HepG2 (cell line): ENCODE measurements around the gene STYXL1. TPM values are rescaled to one million over a fixed set of nuclear protein-coding genes. Genes with fewer than 3 reads are reported as not detected.

Experiments used
- ATAC-seq: fragments of 200-7000 bp; cut with Tn5 transposase; 3 replicates; pipeline ENCODE4 v1.9.1; 2020; ENCODE audit warnings: mild to moderate bottlenecking, moderate library complexity
- BruUV-seq: library from RNA; stranded (reverse); fragments of 400-500 nt; replicated peaks from 2 replicates; lab custom pipeline; 2021; lab: Mats Ljungman, UMichigan
- CTCF ChIA-PET: fragments of 300-600 bp; formaldehyde crosslinking; extraction: SDS; loops from one replicate; lab custom pipeline; 2021; ENCODE audit warnings: low total read pairs, inconsistent platforms, low intra/inter-chr PET ratio; lab: Yijun Ruan, JAX
- POLR2A ChIA-PET: fragments of 350-600 bp; sonication (Branson Sonifier 250); formaldehyde crosslinking; loops from one replicate; lab custom pipeline; 2020; ENCODE audit warnings: antibody characterized with exemption, inconsistent platforms; lab: Yijun Ruan, JAX
- DNase-seq: peaks from one replicate; pipeline ENCODE4 v3.0.0-alpha.2; 2015; ENCODE audit warnings: low spot score
- FAIRE-seq: peaks from 3 replicates; lab custom pipeline; 2011; peaks lifted over from hg19 to GRCh38; lab: Jason Lieb, UNC
- H2AFZ ChIP-seq: one replicate; pipeline ENCODE4 v1.6.1; 2011; ENCODE audit warnings: low read length, inconsistent platforms
- H3K27ac ChIP-seq: fragments of 300-600 bp; 3 replicates; pipeline ENCODE4 v1.8.0; 2011; ENCODE audit warnings: mixed run types, mild to moderate bottlenecking, mixed read lengths, low read length, inconsistent platforms; ENCODE audit not compliant: insufficient read depth; ENCODE audit errors: extremely low read length
- H3K27me3 ChIP-seq, 2 experiments: fragments of 200-600 bp in 1 of 2; 2 replicates in 1 of 2; 3 replicates in 1 of 2; pipeline versions ENCODE4 v1.6.0 to v1.8.0; 2011; ENCODE audit warnings: low read length in 2 of 2, mild to moderate bottlenecking in 2 of 2, moderate library complexity in 2 of 2, inconsistent platforms in 1 of 2; ENCODE audit not compliant: insufficient read depth in 2 of 2, control insufficient read depth in 1 of 2
- H3K36me3 ChIP-seq, 2 experiments: fragments of 200-600 bp in 1 of 2; replicated peaks in 1 of 2; 2 replicates in 1 of 2; 3 replicates in 1 of 2; pipeline versions ENCODE4 v1.5.1 to v1.8.0; 2011; ENCODE audit warnings: low read length in 2 of 2, inconsistent platforms in 1 of 2; ENCODE audit not compliant: insufficient read depth in 2 of 2, control insufficient read depth in 1 of 2
- H3K4me1 ChIP-seq: 2 replicates; pipeline ENCODE4 v1.5.1; 2012; ENCODE audit warnings: low read length, inconsistent platforms; ENCODE audit not compliant: insufficient read depth
- H3K4me2 ChIP-seq: 2 replicates; pipeline ENCODE4 v1.6.0; 2011; ENCODE audit warnings: low read depth, low read length, inconsistent platforms
- H3K4me3 ChIP-seq, 3 experiments: fragments of 200-600 bp in 1 of 3; sonication (generic), shearing (Covaris generic) in 1 of 3; replicated peaks in 1 of 3; 2 replicates each; pipeline ENCODE4 v1.5.1; 2011 to 2016; ENCODE audit warnings: low read length in 3 of 3, inconsistent platforms in 2 of 3, low read depth in 2 of 3, mild to moderate bottlenecking in 2 of 3, control low read depth in 1 of 3, mixed read lengths in 1 of 3; ENCODE audit not compliant: insufficient read depth in 1 of 3
- H3K79me2 ChIP-seq: one replicate; pipeline ENCODE4 v1.6.1; 2011; ENCODE audit warnings: low read length, inconsistent platforms; ENCODE audit not compliant: insufficient read depth
- H3K9ac ChIP-seq: 2 replicates; pipeline ENCODE4 v1.6.0; 2011; ENCODE audit warnings: mild to moderate bottlenecking, low read depth, low read length, inconsistent platforms; ENCODE audit not compliant: insufficient read depth
- H3K9me3 ChIP-seq: 2 replicates; pipeline ENCODE4 v1.5.1; 2012; ENCODE audit warnings: mild to moderate bottlenecking, low read length
- H4K20me1 ChIP-seq: 2 replicates; pipeline ENCODE4 v1.6.0; 2011; ENCODE audit warnings: inconsistent platforms, mild to moderate bottlenecking, low read length, moderate library complexity; ENCODE audit not compliant: insufficient read depth
- ASH2L ChIP-seq: fragments of 300-600, 200-600 bp; sonication (generic); IDR thresholded peaks from 2 replicates; pipeline ENCODE4 v1.7.0; 2017; ENCODE audit warnings: low read depth, mild to moderate bottlenecking, moderate library complexity, mixed read lengths, low read length; ENCODE audit not compliant: insufficient read length
- HMG20A ChIP-seq: IDR thresholded peaks from 2 replicates; pipeline ENCODE4 v1.6.1; 2016; ENCODE audit warnings: borderline replicate concordance
- HOXA5 ChIP-seq: sonication (generic); formaldehyde crosslinking; IDR thresholded peaks from 2 replicates; pipeline ENCODE4 v1.4.0; 2020; ENCODE audit warnings: missing genetic modification reagents
- KAT7 ChIP-seq: IDR thresholded peaks from 2 replicates; pipeline ENCODE4 v1.6.1; 2018; ENCODE audit warnings: borderline replicate concordance, missing compliant biosample characterization
- TBX3 ChIP-seq: fragments of 450-650 bp; IDR thresholded peaks from 2 replicates; pipeline ENCODE4 v1.6.1; 2017; ENCODE audit warnings: antibody characterized with exemption, mild to moderate bottlenecking, inconsistent platforms, borderline replicate concordance
- THAP11 ChIP-seq: IDR thresholded peaks from 2 replicates; pipeline ENCODE4 v1.6.1; 2016; ENCODE audit warnings: missing biosample characterization, missing genetic modification reagents
- U2AF2 ChIP-seq: fragments of 200-400 bp; formaldehyde crosslinking; IDR thresholded peaks from 2 replicates; pipeline ENCODE4 v1.6.1; 2017; ENCODE audit warnings: low read depth, mild to moderate bottlenecking, low read length
- ZNF317 ChIP-seq: sonication (generic); formaldehyde crosslinking; IDR thresholded peaks from 2 replicates; pipeline ENCODE4 v1.5.0; 2020; ENCODE audit warnings: mild to moderate bottlenecking, missing genetic modification reagents
- ZNF33B ChIP-seq: sonication (generic); formaldehyde crosslinking; IDR thresholded peaks from 2 replicates; pipeline ENCODE4 v1.5.1; 2020; ENCODE audit warnings: mild to moderate bottlenecking, missing genetic modification reagents
- ZNF431 ChIP-seq: sonication (generic); formaldehyde crosslinking; IDR thresholded peaks from 2 replicates; pipeline ENCODE4 v1.9.0; 2022; ENCODE audit warnings: missing genetic modification reagents, low read depth, mild to moderate bottlenecking, borderline replicate concordance
- ZNF446 ChIP-seq: sonication (generic); formaldehyde crosslinking; IDR thresholded peaks from 2 replicates; pipeline ENCODE4 v1.5.0; 2020; ENCODE audit warnings: mild to moderate bottlenecking, missing genetic modification reagents
- ZNF570 ChIP-seq: sonication (generic); formaldehyde crosslinking; IDR thresholded peaks from 2 replicates; pipeline ENCODE4 v1.4.0; 2020; ENCODE audit warnings: mild to moderate bottlenecking, missing genetic modification reagents, borderline replicate concordance
- ZSCAN9 ChIP-seq: IDR thresholded peaks from 2 replicates; pipeline ENCODE4 v1.6.1; 2016; ENCODE audit warnings: borderline replicate concordance
- WGBS: methylation state at CpG from one replicate; pipeline ENCODE4 v1.1.6; 2017; ENCODE audit warnings: low lambda C conversion rate; 5-methylcytosine and 5-hydroxymethylcytosine counted together
- in situ Hi-C: cut with HindIII; loops from 2 replicates; pipeline ENCODE4 v1.10.0; 2017; ENCODE audit warnings: low pct_unique_long_range_greater_than_20kb; ENCODE audit not compliant: extremely low pct_ligation_motif_present
- intact Hi-C: fragments of 100-400 bp; cut with micrococcal nuclease; formaldehyde crosslinking; loops from one replicate; pipeline ENCODE4 v1.10.0; 2022; ENCODE audit not compliant: unreplicated experiment
- polyA plus RNA-seq, 8 experiments: library from polyadenylated mRNA; depleted of rRNA in 3 of 8; stranded (reverse) in 7 of 8; unstranded in 1 of 8; fragments of >200 nt; fragmentation: Illumina TruSeq in 4 of 8; extraction: Trizol in 4 of 8; gene quantifications; 2 replicates each; pipeline versions ENCODE4 v1.2.1 to v1.2.3, GENCODE V29; 2011 to 2016; ENCODE audit warnings: low read depth in 4 of 8, missing spikeins in 1 of 8, mixed read lengths in 1 of 8; ENCODE audit not compliant: insufficient read depth in 1 of 8
- total RNA-seq, 5 experiments: library from RNA; depleted of rRNA; stranded (reverse); fragments of >200 nt; fragmentation: Illumina TruSeq; extraction: Trizol; gene quantifications; 2 replicates each; pipeline ENCODE4 v1.2.3, GENCODE V29; 2016; ENCODE audit warnings: low read depth in 1 of 5
- TF ChIP-seq, protein P1 (sequence below): sonication (generic); formaldehyde crosslinking; IDR thresholded peaks from 2 replicates; pipeline ENCODE4 v1.4.0; 2020; ENCODE audit warnings: missing genetic modification reagents

Gene STYXL1
- total and polyA plus RNA-seq, 2 of the 13 experiments (the other 11 are each of a cell fraction or from before 2014, with no cell fraction given): 23.9 to 38.3 TPM

GRCh38 chr7:76076995-76077394, 29.2 kb upstream of the STYXL1 start (continued):
- TF ChIP-seq ZNF33B (CRISPR knock-in tag) (no peak), ZSCAN9 (CRISPR knock-in tag) (no peak), TBX3 (no peak)
- TF ChIP-seq, all 625 proteins: peak for 0

- no peak for TF ChIP-seq ZNF431 (CRISPR knock-in tag)
- TF ChIP-seq, protein P1, sequence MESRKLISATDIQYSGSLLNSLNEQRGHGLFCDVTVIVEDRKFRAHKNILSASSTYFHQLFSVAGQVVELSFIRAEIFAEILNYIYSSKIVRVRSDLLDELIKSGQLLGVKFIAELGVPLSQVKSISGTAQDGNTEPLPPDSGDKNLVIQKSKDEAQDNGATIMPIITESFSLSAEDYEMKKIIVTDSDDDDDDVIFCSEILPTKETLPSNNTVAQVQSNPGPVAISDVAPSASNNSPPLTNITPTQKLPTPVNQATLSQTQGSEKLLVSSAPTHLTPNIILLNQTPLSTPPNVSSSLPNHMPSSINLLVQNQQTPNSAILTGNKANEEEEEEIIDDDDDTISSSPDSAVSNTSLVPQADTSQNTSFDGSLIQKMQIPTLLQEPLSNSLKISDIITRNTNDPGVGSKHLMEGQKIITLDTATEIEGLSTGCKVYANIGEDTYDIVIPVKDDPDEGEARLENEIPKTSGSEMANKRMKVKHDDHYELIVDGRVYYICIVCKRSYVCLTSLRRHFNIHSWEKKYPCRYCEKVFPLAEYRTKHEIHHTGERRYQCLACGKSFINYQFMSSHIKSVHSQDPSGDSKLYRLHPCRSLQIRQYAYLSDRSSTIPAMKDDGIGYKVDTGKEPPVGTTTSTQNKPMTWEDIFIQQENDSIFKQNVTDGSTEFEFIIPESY (CRISPR knock-in tag): no peak
- no peak for TF ChIP-seq ZNF570
- no peak for TF ChIP-seq KAT7 (CRISPR knock-in tag)
- TF ChIP-seq U2AF2: no peak
- TF ChIP-seq HOXA5 (CRISPR knock-in tag): no peak
- no peak for TF ChIP-seq THAP11 (CRISPR knock-in tag)
- no peak for TF ChIP-seq ZNF446 (CRISPR knock-in tag)
- TF ChIP-seq HMG20A (CRISPR knock-in tag): no peak
- TF ChIP-seq ASH2L: no peak
- TF ChIP-seq ZNF317 (CRISPR knock-in tag): no peak
- Histone ChIP-seq H3K4me2 (no peak overlapping the region), H3K27ac (no peak overlapping the region), H2AFZ (no peak overlapping the region), H3K9me3 (no peaks in the 10 kb centered on the region), H4K20me1 (no peaks in the 10 kb centered on the region), H3K4me3 (no peak overlapping the region), H3K9ac (no peak overlapping the region), H3K4me1 (no peaks in the 10 kb centered on the region), H3K27me3 (no peaks in the 10 kb centered on the region), H3K79me2 (no peaks in the 10 kb centered on the region), H3K36me3 (peaks cover 30 to 42% of the 10 kb centered on the region in 2 experiments; a peak in 4 of 5 replicates)
- BruUV-seq: no TSS peak
- intact Hi-C loops: no loop called here
- CTCF ChIA-PET: no interaction called here
- in situ Hi-C loops: no loop called here
- no peak for FAIRE-seq
- no peak for ATAC-seq
- no peak for DNase-seq
- 88% methylated on average over 4 of the region's 4 CpGs for WGBS
- POLR2A ChIA-PET: interaction anchor here (0.6 to 1.1 kb wide), 3 partner anchors 8 to 27 kb away, joined by 3 to 4 read pairs (median 3); partner anchors contain the start of gene MDH2
Measured at GRCh38 chr7:76074972-76075370, 27.2 kb upstream of the STYXL1 start.
